ENCODE results near the gene HM13.

DNA sequence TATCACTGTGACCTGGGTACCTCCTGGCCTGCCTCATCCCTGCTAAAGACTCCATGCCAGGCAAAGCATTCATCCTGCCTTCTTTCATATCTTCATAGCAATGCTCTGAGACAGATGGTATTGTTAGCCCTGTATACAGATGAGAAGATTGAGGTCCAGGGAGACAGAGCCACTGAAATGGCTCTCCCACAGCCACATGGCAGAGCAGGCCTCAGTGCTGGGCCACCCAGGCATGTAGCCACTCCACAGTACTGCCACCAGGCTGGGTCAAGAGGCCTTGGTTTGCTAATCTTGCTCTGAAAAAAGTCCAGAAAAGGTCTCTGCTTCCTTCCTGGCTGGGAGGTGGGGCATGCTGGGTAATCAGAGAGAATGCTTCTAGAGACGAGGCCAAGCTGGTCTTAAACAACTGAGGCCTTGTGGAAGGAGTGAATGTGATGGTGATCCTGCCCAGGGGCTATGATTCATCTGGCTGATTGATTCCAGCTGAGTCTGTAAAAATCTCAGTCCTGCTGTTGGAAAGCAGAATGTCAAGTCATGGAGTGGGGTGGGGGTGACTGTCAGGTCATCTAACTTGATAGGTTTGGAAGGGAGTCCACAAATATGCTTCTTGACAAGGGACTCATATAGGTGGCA, 29.8 kb downstream of the HM13 start:
- TF ChIP-seq, protein P1, sequence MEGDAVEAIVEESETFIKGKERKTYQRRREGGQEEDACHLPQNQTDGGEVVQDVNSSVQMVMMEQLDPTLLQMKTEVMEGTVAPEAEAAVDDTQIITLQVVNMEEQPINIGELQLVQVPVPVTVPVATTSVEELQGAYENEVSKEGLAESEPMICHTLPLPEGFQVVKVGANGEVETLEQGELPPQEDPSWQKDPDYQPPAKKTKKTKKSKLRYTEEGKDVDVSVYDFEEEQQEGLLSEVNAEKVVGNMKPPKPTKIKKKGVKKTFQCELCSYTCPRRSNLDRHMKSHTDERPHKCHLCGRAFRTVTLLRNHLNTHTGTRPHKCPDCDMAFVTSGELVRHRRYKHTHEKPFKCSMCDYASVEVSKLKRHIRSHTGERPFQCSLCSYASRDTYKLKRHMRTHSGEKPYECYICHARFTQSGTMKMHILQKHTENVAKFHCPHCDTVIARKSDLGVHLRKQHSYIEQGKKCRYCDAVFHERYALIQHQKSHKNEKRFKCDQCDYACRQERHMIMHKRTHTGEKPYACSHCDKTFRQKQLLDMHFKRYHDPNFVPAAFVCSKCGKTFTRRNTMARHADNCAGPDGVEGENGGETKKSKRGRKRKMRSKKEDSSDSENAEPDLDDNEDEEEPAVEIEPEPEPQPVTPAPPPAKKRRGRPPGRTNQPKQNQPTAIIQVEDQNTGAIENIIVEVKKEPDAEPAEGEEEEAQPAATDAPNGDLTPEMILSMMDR (conservative IDR thresholded peaks at IDR 0.05), result no peak
- no peak for TF ChIP-seq ZFX (IDR thresholded peaks at IDR 0.05)
